Measurements from ENCODE around the gene DACH1. TPM values are rescaled to one million over a fixed set of nuclear protein-coding genes. Genes with fewer than 3 reads are reported as not detected.
A peak's percentile ranks its signal among the peaks of the same experiment; 100 is the strongest.
"Not testable (repeated sequence)": the region's sequence is repeated elsewhere in the genome, so short reads cannot be mapped to it uniquely, and the experiment has no call there.

The DACH1 gene
- total RNA-seq: 10 to 100 TPM in 1 of 4 donors, 1 to 10 TPM in 3; 1.5 to 55.1 (median 4.7) TPM

- no peak for TF ChIP-seq CTCF (IDR thresholded peaks at IDR 0.05)
- peak in 1 of 2 donors; percentile 30 for TF ChIP-seq POLR2A (IDR thresholded peaks at IDR 0.05)
- Histone ChIP-seq H3K27ac (peak within 1 kb of the TSS; percentile 66 to 79), H3K4me1 (no peaks in the 10 kb centered on the region), H3K27me3 (peaks cover 0 to 8% of the 10 kb centered on the region in 2 donors), H3K9me3 (no peaks in the 10 kb centered on the region), H3K36me3 (no peaks in the 10 kb centered on the region), H3K4me3 (peak within 1 kb of the TSS; percentile 45 to 48)
- intact Hi-C loops (cut with DNase I; ENCODE audit: low total_unique reads): no loop called here
- peak; percentile 41 to 62 for DNase-seq
These were observed at the start of gene DACH1 for GRCh38 chr13:71867131-71867814. TSS of gene DACH1 (minus strand) at chr13:71867204.

DNA sequence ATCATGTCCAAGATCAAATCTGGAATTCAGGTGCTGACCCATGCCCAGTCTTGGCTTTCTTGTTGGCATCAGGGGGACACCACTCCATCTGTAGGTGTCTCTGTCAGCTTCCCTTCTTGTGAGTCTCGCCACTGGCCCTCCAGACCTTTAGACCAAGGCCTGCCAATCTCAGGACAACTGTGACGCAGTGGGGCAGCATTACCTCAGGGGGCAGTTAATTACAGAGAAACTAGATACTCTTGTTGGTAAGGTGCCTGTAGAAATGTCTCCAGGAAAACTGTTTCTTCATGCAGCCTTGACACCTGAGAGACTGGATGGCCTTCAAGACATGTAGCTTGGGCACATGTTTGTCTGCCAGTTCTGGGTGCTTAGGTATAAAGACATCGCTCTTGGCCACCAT lies 46.7 kb upstream of the DACH1 start:
- H3K27me3 ChIP-seq: no peaks in the 10 kb centered on the region
- intact Hi-C loops (cut with DNase I; ENCODE audit: low total_unique reads): no loop called here
- H3K4me1 ChIP-seq: no peaks in the 10 kb centered on the region
- H3K4me3 ChIP-seq: no peak overlapping the region
- H3K27ac ChIP-seq: no peak overlapping the region
- H3K9me3 ChIP-seq: no peaks in the 10 kb centered on the region
- TF ChIP-seq POLR2A (IDR thresholded peaks at IDR 0.05) (no peak), CTCF (IDR thresholded peaks at IDR 0.05) (no peak)
- H3K36me3 ChIP-seq: no peaks in the 10 kb centered on the region
- DNase-seq: no peak

DNA sequence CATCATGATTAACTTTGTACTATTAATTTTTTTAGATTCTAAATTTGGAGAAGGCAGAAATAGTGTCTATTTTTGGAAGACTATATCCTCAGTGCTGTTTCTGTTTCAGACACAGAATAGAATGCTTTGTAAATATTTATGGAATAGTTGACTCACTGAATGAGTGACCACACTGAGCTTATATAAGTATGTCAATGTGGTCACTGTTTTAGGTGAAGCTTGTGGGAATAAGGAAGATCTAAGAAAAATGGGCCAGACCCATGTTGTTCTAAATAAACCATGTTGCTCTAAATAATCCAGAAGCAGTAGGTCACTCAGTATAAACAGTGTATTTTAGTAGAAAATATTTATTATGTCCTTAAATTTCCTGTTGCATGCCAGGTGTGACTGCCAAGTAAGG lies 45.5 kb upstream of the DACH1 start:
- no peaks in the 10 kb centered on the region for H3K4me1 ChIP-seq
- no peaks in the 10 kb centered on the region for H3K9me3 ChIP-seq
- no peaks in the 10 kb centered on the region for H3K27me3 ChIP-seq
- no peak for TF ChIP-seq POLR2A (IDR thresholded peaks at IDR 0.05)
- no peak for TF ChIP-seq CTCF (IDR thresholded peaks at IDR 0.05)
- DNase-seq: no peak
- no peak overlapping the region for H3K4me3 ChIP-seq
- H3K27ac ChIP-seq: no peak overlapping the region
- intact Hi-C loops (cut with DNase I; ENCODE audit: low total_unique reads): no loop called here
- H3K36me3 ChIP-seq: no peaks in the 10 kb centered on the region

DNA sequence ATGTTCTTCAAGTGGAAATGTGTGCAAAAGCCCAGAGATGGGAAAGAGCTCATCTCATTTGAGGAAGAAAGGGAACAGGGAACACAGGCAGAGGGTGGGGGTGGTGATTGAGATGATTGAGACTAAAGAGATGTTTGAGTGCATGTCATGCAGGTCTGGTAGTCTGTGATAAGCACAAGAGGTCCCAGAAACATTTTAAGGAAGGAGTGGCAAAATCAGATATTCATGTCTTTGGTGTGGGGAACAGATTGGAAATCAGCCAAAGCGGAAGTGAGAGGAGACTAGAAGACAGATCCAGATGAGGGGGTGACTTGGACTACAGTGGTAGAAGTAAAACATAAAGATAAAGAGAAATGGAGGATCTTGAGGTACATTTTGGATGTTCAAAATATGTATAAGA lies 39.4 kb upstream of the DACH1 start:
- Histone ChIP-seq H3K36me3 (no peaks in the 10 kb centered on the region), H3K4me1 (no peaks in the 10 kb centered on the region), H3K27me3 (no peaks in the 10 kb centered on the region), H3K4me3 (no peak overlapping the region), H3K27ac (no peak overlapping the region), H3K9me3 (no peaks in the 10 kb centered on the region)
- intact Hi-C loops (cut with DNase I; ENCODE audit: low total_unique reads): no loop called here
- DNase-seq: no peak
- TF ChIP-seq POLR2A (IDR thresholded peaks at IDR 0.05): no peak
- TF ChIP-seq CTCF (IDR thresholded peaks at IDR 0.05): no peak

DNA sequence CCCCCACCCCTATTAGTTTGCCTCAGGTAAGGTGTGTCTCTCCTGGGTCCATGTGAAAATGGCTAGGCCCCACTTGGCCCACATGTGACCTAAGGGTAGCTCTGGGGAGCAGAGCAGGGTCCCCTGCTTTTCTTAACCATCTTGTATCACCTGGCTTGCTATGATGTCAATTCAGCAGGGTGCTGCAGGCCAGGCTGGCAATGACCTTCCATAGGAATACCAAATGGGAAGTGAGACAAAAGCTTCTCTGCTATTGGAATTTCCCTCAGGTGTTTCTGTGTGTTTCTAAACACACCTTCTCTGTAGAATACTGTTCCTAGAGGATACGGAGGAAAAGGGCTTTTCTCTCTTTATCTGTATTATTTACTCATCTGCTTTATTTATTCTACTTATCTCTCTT lies 35.7 kb upstream of the DACH1 start:
- H3K36me3 ChIP-seq: no peaks in the 10 kb centered on the region
- H3K27me3 ChIP-seq: no peaks in the 10 kb centered on the region
- no peaks in the 10 kb centered on the region for H3K9me3 ChIP-seq
- H3K27ac ChIP-seq: no peak overlapping the region
- intact Hi-C loops (cut with DNase I; ENCODE audit: low total_unique reads): no loop called here
- no peak overlapping the region for H3K4me3 ChIP-seq
- TF ChIP-seq POLR2A (IDR thresholded peaks at IDR 0.05) (no peak), CTCF (IDR thresholded peaks at IDR 0.05) (no peak)
- H3K4me1 ChIP-seq: no peaks in the 10 kb centered on the region
- DNase-seq: no peak

GRCh38 chr13:71893506-71893905 lies 26.5 kb upstream of the DACH1 start:
- H3K36me3 ChIP-seq; intact Hi-C loops (cut with DNase I; ENCODE audit: low total_unique reads); DNase-seq; H3K4me1 ChIP-seq; H3K27ac ChIP-seq; H3K9me3 ChIP-seq; H3K4me3 ChIP-seq; H3K27me3 ChIP-seq: not testable (repeated sequence)

Data from uterus (tissue), 4 donors.